Hepatocyte (in vitro differentiated cells): ENCODE data around the gene GTF2IRD2.
"Not testable (repeated sequence)": the region's sequence is repeated elsewhere in the genome, so short reads cannot be mapped to it uniquely, and the experiment has no call there.

Experiments used
- CTCF ChIP-seq: fragments of 200-600 bp; sonication (generic); IDR thresholded peaks from 2 replicates; pipeline ENCODE4 v1.5.1; 2016; ENCODE audit warnings: antibody characterized with exemption, mild to moderate bottlenecking; ENCODE audit not compliant: poor library complexity
- EZH2 ChIP-seq: fragments of 200-600 bp; sonication (generic); IDR thresholded peaks from 2 replicates; pipeline ENCODE4 v1.6.1; 2016; ENCODE audit warnings: antibody characterized with exemption, mild to moderate bottlenecking, borderline replicate concordance

DNA sequence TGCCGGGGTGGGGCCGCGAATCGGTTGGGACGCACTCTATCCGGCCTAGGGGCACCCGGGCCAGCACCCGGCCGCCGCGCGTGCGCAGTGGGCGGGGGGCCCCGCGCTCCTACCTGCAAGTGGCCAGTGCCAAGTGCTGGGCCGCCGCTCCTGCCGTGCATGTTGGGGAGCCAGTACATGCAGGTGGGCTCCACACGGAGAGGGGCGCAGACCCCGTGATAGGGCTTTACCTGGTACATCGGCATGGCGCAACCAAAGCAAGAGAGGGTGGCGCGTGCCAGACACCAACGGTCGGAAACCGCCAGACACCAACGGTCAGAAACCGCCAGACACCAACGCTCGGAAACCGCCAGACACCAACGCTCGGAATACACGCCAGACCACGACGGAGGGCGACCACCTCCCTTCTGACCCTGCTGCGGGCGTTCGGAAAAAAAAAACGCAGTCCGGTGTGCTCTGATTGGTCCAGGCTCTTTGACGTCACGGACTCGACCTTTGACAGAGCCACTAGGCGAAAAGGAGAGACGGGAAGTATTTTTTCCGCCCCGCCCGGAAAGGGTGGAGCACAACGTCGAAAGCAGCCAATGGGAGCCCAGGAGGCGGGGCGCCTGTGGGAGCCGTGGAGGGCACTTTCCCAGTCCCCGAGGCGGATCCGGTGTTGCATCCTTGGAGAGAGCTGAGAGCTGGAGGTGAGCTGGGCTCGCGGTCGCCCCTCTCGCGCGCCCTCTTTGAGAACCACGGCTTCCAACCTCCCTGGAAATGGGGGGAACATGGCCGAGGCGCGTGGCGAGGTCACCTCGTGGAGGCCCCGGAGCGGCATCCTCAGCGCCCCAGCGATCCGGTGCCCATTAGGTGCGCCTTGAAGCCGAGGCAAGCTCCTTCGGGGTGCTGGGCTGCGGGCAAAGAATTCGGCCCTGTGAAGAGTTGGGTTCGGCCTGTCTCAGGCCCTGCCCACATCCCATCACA is 39.0 kb upstream of the GTF2IRD2 start:
- not testable (repeated sequence) for TF ChIP-seq CTCF, EZH2
